Breast epithelium (tissue), 3 donors: ENCODE measurements around the gene CLSTN2.

Source experiments
- POLR2A ChIP-seq: fragments of 450-650 bp; IDR thresholded peaks from one replicate; pipeline ENCODE4 v1.6.1; 2016; ENCODE audit warnings: antibody characterized with exemption, mild to moderate bottlenecking, moderate library complexity
- POLR2AphosphoS5 ChIP-seq, 3 donors: sonication (generic); formaldehyde crosslinking; IDR thresholded peaks; one replicate each; pipeline ENCODE4 v1.6.1; 2017; ENCODE audit warnings: antibody characterized with exemption in 3 of 3
- TF ChIP-seq, protein P1 (sequence below), 3 donors: fragments of 450-650 bp; IDR thresholded peaks; one replicate each; pipeline ENCODE4 v1.5.1; 2016 to 2017; ENCODE audit warnings: antibody characterized with exemption in 3 of 3, mild to moderate bottlenecking in 3 of 3, moderate library complexity in 3 of 3

DNA sequence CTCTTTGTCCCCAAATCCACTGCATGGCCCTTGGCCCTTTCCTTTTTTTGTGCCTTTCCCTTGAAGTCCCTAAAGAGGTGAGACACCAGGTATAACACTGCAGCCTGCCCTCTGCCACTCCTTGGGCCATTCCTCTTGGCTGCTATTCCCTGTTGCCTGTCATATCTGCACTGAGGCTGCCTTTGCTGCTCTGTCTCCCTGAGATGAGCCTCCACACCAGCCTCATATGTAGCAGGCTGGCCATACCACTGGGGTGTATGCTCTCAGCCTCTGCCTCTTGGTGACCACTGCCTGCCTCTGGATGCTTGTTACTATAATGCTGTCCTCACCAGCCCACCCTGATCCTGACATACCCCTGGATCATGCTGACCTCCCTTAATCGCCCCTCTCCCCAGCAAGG lies 252.0 kb downstream of the CLSTN2 start:
- TF ChIP-seq POLR2AphosphoS5 (IDR thresholded peaks at IDR 0.05) (no peak), POLR2A (no peak)
- TF ChIP-seq, protein P1, sequence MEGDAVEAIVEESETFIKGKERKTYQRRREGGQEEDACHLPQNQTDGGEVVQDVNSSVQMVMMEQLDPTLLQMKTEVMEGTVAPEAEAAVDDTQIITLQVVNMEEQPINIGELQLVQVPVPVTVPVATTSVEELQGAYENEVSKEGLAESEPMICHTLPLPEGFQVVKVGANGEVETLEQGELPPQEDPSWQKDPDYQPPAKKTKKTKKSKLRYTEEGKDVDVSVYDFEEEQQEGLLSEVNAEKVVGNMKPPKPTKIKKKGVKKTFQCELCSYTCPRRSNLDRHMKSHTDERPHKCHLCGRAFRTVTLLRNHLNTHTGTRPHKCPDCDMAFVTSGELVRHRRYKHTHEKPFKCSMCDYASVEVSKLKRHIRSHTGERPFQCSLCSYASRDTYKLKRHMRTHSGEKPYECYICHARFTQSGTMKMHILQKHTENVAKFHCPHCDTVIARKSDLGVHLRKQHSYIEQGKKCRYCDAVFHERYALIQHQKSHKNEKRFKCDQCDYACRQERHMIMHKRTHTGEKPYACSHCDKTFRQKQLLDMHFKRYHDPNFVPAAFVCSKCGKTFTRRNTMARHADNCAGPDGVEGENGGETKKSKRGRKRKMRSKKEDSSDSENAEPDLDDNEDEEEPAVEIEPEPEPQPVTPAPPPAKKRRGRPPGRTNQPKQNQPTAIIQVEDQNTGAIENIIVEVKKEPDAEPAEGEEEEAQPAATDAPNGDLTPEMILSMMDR (IDR thresholded peaks at IDR 0.05), result no peak
